Dendritic cell treated with granulocyte-macrophage colony-stimulating factor and Interleukin-4, amounts not matched to agents 40 ng/mL and 50 ng/mL, for 4 days (primary cell): ENCODE results near the gene COLGALT1.

ENCODE experiments used
- H3K27ac Mint-ChIP-seq: one replicate; pipeline ENCODE4 v1.8.0; 2022; ENCODE audit warnings: mild to moderate bottlenecking, mixed read lengths
- H3K27me3 Mint-ChIP-seq: one replicate; pipeline ENCODE4 v1.8.0; 2022; ENCODE audit warnings: mild to moderate bottlenecking, mixed read lengths
- H3K36me3 Mint-ChIP-seq: one replicate; pipeline ENCODE4 v1.8.0; 2022; ENCODE audit warnings: low read depth, mixed read lengths
- H3K4me1 Mint-ChIP-seq: one replicate; pipeline ENCODE4 v1.8.0; 2022; ENCODE audit warnings: low read depth, mixed read lengths
- H3K4me3 Mint-ChIP-seq: one replicate; pipeline ENCODE4 v1.8.0; 2022; ENCODE audit warnings: mild to moderate bottlenecking, moderate library complexity, mixed read lengths
- H3K9me3 Mint-ChIP-seq: one replicate; pipeline ENCODE4 v1.8.0; 2022; ENCODE audit warnings: mixed read lengths
- intact Hi-C: fragments of 100-400 bp; cut with micrococcal nuclease; formaldehyde crosslinking; loops from one replicate; pipeline ENCODE4 v1.15.0; 2022

The COLGALT1 gene

DNA sequence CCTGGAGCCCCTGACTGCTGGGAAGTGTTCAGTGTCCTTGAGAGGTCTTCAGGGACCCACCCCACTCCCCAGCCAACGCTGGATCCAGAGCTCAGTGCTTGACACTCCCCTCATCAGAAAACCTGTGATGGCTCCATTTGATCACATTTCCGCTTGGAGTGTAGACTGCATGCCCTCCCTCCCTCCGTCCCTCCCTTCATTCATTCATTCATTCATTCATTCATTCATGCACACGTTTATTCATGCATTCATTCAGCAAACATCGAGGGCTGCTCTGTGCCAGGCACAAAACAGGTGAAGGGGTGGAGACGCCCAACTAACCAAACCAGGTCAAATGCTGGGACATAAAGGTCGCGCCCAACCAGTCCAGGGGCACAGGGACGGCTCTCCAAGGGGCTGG, 30.3 kb upstream of the COLGALT1 start:
- Mint-ChIP-seq H3K27me3 (peaks cover 10% of the 10 kb centered on the region), H3K36me3 (peaks cover 27% of the 10 kb centered on the region), H3K27ac (peak overlapping the region; percentile 32), H3K9me3 (peaks cover 9% of the 10 kb centered on the region), H3K4me3 (no peak overlapping the region), H3K4me1 (peaks cover 57% of the 10 kb centered on the region)
- intact Hi-C loops = no loop called here

DNA sequence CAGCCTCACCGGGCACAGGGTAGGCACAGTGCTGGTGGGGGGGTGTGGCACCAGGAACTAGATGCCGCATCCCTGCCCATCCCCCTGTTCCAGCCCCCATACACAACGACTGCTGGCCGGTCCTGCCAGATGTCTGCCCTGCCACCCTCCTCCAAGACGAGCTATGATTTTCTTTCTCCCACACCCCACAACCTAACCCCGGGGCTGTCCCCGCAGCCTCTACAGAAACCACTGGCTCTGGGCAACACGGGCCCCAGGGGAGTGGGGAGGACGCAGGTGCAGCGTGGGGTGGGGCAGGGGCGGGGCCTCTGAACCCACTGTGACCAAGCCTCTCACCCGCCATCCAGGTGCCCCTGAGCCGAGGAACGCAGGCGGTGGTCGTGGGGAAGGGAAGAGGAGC, 28.5 kb upstream of the COLGALT1 start:
- Mint-ChIP-seq H3K4me3 (no peak overlapping the region), H3K27me3 (peaks cover 10% of the 10 kb centered on the region), H3K9me3 (peaks cover 9% of the 10 kb centered on the region), H3K36me3 (peaks cover 11% of the 10 kb centered on the region), H3K27ac (no peak overlapping the region), H3K4me1 (peaks cover 59% of the 10 kb centered on the region)
- intact Hi-C loops = no loop called here

DNA sequence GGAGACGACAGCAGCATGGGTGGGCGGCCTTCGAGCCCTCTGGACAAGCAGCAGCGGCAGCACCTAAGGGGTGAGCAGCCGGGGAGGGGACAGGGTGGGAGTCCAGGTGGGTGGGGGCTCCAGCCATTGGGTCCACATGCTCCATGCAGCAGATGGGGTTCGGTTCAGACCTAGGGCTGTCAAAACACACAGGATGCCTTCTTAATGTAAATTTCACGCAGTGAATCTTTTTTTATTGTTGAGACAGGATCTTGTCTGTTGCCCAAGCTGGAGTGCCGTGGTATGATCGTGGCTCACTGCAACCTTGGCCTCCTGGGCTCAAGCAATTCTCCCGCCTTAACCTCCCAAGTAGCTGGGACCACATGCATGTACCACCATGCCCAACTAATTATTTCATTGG, 28.1 kb upstream of the COLGALT1 start:
- Mint-ChIP-seq H3K4me1 (peaks cover 55% of the 10 kb centered on the region), H3K9me3 (peaks cover 9% of the 10 kb centered on the region), H3K27ac (no peak overlapping the region), H3K27me3 (peaks cover 10% of the 10 kb centered on the region), H3K36me3 (peaks cover 11% of the 10 kb centered on the region), H3K4me3 (no peak overlapping the region)
- intact Hi-C loops = no loop called here

DNA sequence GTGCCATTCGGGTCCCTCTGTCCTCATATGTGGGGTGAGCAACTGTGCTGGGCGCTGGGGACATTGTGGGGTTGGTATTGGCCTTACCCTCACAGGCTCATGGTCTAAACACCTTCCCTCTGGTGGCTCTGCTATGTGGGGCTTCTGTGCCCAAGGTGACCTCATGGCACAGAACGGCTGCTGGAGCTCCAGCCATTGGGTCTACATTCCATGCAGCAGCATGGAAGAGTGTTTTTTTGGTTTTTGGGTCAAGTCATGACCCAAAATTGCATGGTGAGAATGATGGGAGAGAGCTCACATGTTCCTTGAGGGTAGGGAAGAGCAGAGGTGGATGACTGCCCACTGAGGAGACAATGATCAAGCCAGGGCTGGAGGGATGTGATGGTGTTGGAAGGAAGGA, 26.8 kb upstream of the COLGALT1 start:
- H3K27me3 Mint-ChIP-seq = peaks cover 10% of the 10 kb centered on the region
- peaks cover 11% of the 10 kb centered on the region for H3K36me3 Mint-ChIP-seq
- no peak overlapping the region for H3K27ac Mint-ChIP-seq
- peaks cover 43% of the 10 kb centered on the region for H3K4me1 Mint-ChIP-seq
- intact Hi-C loops = no loop called here
- peaks cover 9% of the 10 kb centered on the region for H3K9me3 Mint-ChIP-seq
- H3K4me3 Mint-ChIP-seq = no peak overlapping the region

DNA sequence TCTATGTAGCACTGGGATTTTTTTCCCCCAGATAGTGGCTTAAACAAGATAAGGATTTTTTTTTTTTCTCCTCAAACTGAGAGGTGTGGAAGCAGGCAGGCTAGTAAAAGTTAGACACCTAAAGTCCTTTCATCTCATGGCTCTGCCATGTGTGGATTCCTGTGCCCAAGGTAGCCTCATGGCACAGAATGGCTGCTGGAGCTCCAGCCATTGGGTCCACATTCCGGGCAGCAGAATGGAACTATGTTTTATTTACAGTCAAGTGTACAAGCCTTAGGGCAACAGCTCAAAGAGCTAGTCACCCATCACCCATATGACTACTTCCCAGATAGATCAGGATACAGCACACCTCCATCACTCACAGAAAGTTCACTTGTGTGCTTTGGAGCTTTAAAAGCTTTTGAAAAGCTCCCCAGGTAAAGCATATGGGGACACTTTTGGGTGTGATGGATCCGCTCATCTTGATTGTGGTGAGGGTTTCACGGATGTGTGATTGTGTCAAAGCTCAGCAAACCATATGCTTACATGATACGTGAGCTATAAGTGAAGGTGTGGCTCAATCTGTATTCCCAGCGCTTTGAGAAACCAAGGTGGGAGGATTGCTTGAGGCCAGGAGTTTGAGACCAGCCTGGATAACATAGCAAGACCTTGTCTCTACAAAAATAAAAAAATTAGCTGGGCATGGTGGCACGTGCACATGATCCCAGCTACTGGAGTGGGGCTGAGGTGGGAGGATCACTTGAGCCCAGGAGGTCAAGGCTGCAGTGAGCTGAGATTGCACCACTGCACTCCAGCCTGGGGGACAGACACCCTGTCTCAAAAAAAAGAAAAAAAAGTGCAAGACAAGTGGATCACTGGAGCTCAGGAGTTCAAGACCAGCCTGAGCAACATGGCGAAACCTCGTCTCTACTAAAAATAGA, 25.9 kb upstream of the COLGALT1 start:
- Mint-ChIP-seq H3K27ac (peak overlapping the region; percentile 50), H3K36me3 (peaks cover 6% of the 10 kb centered on the region), H3K27me3 (peaks cover 10% of the 10 kb centered on the region), H3K4me1 (peaks cover 39% of the 10 kb centered on the region), H3K4me3 (no peak overlapping the region), H3K9me3 (peaks cover 9% of the 10 kb centered on the region)
- intact Hi-C loops = no loop called here

DNA sequence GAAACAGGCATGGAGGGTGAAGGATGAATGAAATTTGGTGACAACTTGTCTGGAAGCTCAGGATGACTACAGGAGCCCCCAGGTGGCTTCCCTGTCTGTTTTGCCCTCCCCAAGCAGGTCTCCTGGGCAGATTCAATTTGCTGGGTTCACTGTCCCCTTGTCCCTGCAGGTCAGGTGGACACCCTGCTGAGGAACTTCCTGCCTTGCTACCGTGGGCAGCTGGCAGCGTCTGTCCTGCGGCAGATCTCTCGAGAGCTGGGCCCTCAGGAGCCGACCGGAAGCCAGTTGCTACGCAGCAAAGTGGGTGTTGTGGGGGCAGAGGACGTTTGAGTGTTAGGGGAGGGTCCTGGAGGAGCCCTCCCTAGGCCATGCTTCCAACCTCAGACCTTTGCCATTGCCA, 24.9 kb upstream of the COLGALT1 start:
- H3K36me3 Mint-ChIP-seq = peaks cover 6% of the 10 kb centered on the region
- H3K4me3 Mint-ChIP-seq = no peak overlapping the region
- intact Hi-C loops = no loop called here
- H3K4me1 Mint-ChIP-seq = peaks cover 29% of the 10 kb centered on the region
- peaks cover 7% of the 10 kb centered on the region for H3K27me3 Mint-ChIP-seq
- H3K27ac Mint-ChIP-seq = no peak overlapping the region
- H3K9me3 Mint-ChIP-seq = peaks cover 9% of the 10 kb centered on the region

DNA sequence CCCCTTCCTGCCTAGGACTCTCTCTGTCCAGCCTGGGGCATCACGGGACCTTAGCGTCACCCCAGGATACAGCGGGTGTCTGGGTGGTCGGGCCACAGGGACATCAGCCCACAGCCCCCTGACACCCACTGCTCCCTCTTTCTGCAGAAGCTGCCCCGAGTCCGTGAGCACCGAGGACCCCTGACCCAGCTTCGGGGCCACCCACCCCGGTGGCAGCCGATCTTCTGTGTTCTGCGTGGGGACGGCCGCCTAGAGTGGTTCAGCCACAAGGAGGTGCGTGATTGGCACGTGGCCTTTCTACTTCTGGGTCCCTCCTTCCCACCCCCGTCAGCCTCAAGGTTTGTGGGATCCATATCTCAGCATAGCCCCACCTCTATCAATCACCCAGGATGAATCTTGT, 23.3 kb upstream of the COLGALT1 start:
- peaks cover 6% of the 10 kb centered on the region for H3K36me3 Mint-ChIP-seq
- peaks cover 28% of the 10 kb centered on the region for H3K4me1 Mint-ChIP-seq
- no peak overlapping the region for H3K27ac Mint-ChIP-seq
- peaks cover 9% of the 10 kb centered on the region for H3K9me3 Mint-ChIP-seq
- intact Hi-C loops = no loop called here
- no peak overlapping the region for H3K4me3 Mint-ChIP-seq
- peaks cover 4% of the 10 kb centered on the region for H3K27me3 Mint-ChIP-seq

DNA sequence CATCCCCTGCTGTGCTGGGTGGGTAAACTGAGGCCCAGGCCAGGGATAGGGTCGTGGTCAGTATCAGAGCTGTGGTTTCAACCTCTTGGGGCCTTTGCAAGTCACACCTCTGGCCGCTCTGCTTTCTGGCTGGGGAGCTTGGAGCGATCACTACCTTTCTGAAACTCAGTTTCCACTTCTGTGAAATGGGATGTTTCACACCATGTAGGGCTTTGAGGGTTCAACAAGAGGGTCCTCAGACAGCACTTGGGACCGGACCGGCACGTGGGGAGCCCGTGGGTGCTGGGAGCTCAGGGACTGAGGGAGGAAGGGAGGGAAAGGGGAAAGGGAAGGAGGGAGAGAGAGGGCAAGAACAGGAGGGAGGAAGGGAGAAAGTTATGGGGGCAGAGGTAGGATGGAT, 22.9 kb upstream of the COLGALT1 start:
- Mint-ChIP-seq H3K4me3 (no peak overlapping the region), H3K4me1 (peaks cover 29% of the 10 kb centered on the region), H3K27ac (no peak overlapping the region), H3K36me3 (peaks cover 6% of the 10 kb centered on the region), H3K27me3 (peaks cover 4% of the 10 kb centered on the region), H3K9me3 (peaks cover 9% of the 10 kb centered on the region)
- intact Hi-C loops = no loop called here

DNA sequence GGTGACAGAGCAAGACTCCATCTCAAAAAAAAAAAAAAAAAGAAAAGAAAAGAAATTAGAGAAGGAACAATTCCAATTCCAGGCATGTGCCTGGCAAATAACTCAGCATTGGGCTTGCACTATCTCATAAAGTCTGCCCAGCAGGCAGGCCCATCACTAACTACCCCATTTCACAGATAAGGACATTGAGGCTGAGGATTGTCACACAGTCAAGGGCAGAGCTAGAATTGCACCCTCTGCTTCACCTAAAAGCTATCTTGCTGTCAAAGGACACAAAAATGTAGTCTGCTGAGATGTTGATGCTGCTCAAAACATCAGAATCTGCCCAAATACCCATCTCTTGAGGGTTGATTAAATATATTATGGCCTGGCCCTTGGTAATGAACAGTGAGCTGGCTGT, 20.7 kb upstream of the COLGALT1 start:
- H3K9me3 Mint-ChIP-seq = no peaks in the 10 kb centered on the region
- peaks cover 15% of the 10 kb centered on the region for H3K27me3 Mint-ChIP-seq
- H3K4me3 Mint-ChIP-seq = no peak overlapping the region
- no peaks in the 10 kb centered on the region for H3K36me3 Mint-ChIP-seq
- no peak overlapping the region for H3K27ac Mint-ChIP-seq
- intact Hi-C loops = no loop called here
- peaks cover 45% of the 10 kb centered on the region for H3K4me1 Mint-ChIP-seq

DNA sequence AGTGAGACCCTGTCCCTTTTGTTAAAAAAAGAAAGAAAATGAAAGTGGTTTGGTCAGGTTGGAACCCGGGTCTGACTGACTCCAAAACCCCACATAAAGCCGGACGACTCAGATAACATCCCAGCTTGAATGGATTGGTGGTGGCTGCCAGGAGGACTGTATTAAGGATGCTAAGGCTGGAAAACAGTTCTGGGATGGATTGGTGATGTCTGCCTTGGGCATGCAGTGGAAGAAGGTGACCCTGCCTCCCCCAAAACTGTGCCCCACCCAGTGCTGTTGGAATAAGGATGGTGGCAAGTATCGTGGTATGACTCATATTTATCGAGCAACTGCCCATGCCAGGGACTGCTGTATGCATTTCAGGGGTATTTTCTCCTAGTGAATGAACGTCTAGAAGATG, 18.5 kb upstream of the COLGALT1 start:
- Mint-ChIP-seq H3K27me3 (peaks cover 15% of the 10 kb centered on the region), H3K4me1 (peaks cover 34% of the 10 kb centered on the region), H3K36me3 (no peaks in the 10 kb centered on the region), H3K9me3 (no peaks in the 10 kb centered on the region), H3K4me3 (no peak overlapping the region), H3K27ac (no peak overlapping the region)
- intact Hi-C loops = no loop called here

DNA sequence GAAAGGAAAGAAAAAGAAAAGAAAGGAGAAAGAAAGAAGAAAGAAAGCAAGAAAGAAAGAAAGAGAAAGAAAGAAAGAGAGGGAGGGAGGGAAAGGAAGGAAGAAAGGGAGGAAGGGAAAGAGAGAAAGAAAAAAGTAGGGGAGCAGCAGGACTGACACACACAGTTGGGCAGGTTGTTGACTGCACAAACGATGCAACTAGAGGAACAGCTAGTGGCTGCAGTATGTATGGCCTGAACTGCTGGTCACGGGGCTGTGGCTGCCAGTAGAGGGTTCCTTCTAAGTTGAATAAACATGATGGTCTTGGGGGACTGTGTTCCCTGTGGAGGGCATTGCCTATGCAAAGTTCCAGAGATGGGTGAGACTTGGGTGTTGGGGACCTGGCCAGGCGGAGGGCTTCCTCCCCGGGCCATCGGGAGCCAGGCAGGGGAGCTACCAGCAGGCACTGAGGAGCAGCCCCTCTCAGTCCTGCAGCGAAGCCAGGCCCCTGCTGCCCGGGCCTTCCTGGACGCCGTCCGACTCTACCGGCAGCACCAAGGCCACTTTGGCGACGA, 16.7 kb upstream of the COLGALT1 start:
- Mint-ChIP-seq H3K9me3 (no peaks in the 10 kb centered on the region), H3K36me3 (no peaks in the 10 kb centered on the region), H3K27ac (peak overlapping the region; percentile 83), H3K4me1 (peaks cover 46% of the 10 kb centered on the region), H3K4me3 (peak overlapping the region; percentile 82), H3K27me3 (peaks cover 17% of the 10 kb centered on the region)
- intact Hi-C loops = no loop called here

DNA sequence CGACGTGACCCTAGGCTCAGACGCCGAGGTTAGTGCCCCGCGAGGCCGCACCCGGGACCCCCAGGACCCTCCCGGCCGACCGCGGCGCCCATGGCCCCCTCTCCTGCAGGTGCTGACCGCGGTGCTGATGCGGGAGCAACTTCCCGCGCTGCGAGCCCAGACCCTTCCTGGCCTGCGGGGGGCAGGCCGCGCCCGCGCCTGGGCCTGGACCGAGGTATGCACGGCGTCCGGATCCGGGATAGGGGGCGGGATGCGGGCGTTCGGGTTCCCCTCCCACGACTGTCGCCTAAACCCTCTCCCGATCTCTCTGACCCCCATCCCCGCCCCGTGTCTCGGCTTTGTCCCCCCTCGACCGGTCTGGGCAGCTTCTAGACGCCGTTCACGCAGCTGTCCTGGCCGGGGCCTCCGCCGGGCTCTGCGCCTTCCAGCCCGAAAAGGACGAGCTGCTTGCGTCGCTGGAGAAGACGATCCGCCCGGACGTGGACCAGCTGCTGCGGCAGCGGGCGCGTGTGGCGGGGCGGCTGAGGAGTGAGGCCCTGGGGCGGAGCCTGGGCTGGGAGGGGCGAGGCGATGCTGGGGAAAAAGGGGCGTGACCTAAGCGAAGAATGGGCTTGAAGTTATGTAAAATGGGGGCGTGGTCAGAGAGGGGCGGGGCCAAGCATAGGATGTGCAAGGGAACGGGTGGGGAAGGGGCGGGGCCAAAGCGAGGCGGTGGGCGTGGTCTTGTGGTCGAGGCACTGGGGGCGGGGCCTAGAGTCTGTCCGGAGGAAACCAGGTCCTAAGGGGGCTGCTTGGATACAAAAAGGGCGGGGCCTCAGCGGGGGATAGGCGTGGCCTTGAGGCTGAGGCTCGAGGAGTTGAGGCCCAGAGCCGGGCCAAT, 16.0 kb upstream of the COLGALT1 start:
- Mint-ChIP-seq H3K9me3 (no peaks in the 10 kb centered on the region), H3K27ac (peak overlapping the region; percentile 83), H3K36me3 (no peaks in the 10 kb centered on the region), H3K4me1 (peaks cover 50% of the 10 kb centered on the region), H3K27me3 (peaks cover 17% of the 10 kb centered on the region), H3K4me3 (peak overlapping the region; percentile 82)
- intact Hi-C loops = no loop called here

DNA sequence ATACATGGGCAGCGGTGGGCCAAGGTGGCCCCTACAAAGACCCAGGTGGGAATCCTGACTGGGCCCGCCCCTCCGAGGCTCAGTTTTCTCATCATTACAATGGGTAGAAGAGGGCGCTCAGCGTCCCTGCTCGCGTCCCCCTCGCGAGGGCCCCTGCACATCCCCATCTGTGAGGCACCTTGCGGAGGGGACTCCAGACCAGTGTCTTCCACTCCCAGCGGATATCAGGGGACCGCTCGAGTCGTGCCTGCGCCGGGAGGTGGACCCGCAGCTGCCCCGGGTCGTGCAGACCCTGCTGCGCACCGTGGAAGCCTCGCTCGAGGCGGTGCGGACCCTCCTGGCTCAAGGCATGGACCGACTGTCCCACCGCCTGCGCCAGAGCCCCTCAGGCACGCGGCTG, 15.3 kb upstream of the COLGALT1 start:
- Mint-ChIP-seq H3K4me1 (peaks cover 57% of the 10 kb centered on the region), H3K27ac (no peak overlapping the region), H3K27me3 (peaks cover 17% of the 10 kb centered on the region), H3K36me3 (no peaks in the 10 kb centered on the region), H3K4me3 (no peak overlapping the region), H3K9me3 (no peaks in the 10 kb centered on the region)
- intact Hi-C loops = no loop called here

DNA sequence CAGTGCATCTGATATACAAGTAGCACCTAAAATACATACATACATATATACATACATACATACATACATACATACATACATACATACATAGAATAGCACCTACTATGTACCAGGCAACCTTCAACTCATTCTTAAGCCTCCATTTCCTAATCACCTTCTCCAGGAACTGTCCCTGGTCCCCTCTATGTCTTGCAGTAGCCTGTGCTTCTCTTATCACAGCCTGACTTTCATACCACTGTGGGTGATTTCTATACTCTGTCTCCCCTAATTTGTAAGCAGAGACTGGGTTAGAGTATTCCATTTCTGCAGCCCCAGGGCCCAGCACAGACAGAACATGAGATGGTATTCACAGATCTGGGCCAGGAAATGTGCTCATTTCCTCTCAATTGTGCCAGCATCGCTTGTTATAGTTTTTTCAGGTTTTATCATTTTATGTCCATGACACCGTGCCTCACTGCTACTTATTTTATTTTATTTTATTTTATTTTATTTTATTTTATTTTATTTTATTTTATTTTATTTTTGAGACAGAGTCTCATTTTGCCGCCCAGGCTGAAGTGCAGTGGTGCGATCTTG, 14.2 kb upstream of the COLGALT1 start:
- H3K4me1 Mint-ChIP-seq = peaks cover 61% of the 10 kb centered on the region
- no peaks in the 10 kb centered on the region for H3K9me3 Mint-ChIP-seq
- intact Hi-C loops = no loop called here
- H3K4me3 Mint-ChIP-seq = no peak overlapping the region
- H3K36me3 Mint-ChIP-seq = no peaks in the 10 kb centered on the region
- H3K27me3 Mint-ChIP-seq = peaks cover 17% of the 10 kb centered on the region
- no peak overlapping the region for H3K27ac Mint-ChIP-seq
